Immature natural killer cell (primary cell): ENCODE measurements around the gene DHX29. TPM values are rescaled to one million over a fixed set of nuclear protein-coding genes. Genes with fewer than 3 reads are reported as not detected.

Experiments
- DNase-seq, 3 donors: peaks; one replicate each; pipeline ENCODE4 v3.0.0; 2022; ENCODE audit warnings: mixed read lengths in 1 of 3
- H3K27ac Mint-ChIP-seq, 6 donors: one replicate each; pipeline ENCODE4 v1.8.0; 2020; ENCODE audit warnings: mixed read lengths in 6 of 6, mild to moderate bottlenecking in 5 of 6, inconsistent platforms in 4 of 6, moderate library complexity in 3 of 6
- H3K27me3 Mint-ChIP-seq, 3 donors: one replicate each; pipeline ENCODE4 v1.8.0; 2020 to 2021; ENCODE audit warnings: low read depth in 3 of 3, mild to moderate bottlenecking in 3 of 3, mixed read lengths in 3 of 3, moderate library complexity in 3 of 3, inconsistent platforms in 1 of 3
- H3K36me3 Mint-ChIP-seq, 3 donors: one replicate each; pipeline ENCODE4 v1.8.0; 2020; ENCODE audit warnings: mixed read lengths in 3 of 3, inconsistent platforms in 2 of 3, mild to moderate bottlenecking in 2 of 3
- H3K4me1 Mint-ChIP-seq, 2 donors: one replicate each; pipeline ENCODE4 v1.8.0; 2020; ENCODE audit warnings: inconsistent platforms in 2 of 2, mild to moderate bottlenecking in 2 of 2, mixed read lengths in 2 of 2, moderate library complexity in 1 of 2
- H3K4me3 Mint-ChIP-seq, 5 donors: one replicate each; pipeline ENCODE4 v1.8.0; 2020; ENCODE audit warnings: mild to moderate bottlenecking in 5 of 5, mixed read lengths in 5 of 5, inconsistent platforms in 3 of 5, moderate library complexity in 3 of 5
- H3K9me3 Mint-ChIP-seq, 6 donors: one replicate each; pipeline ENCODE4 v1.8.0; 2020; ENCODE audit warnings: mild to moderate bottlenecking in 6 of 6, mixed read lengths in 6 of 6, inconsistent platforms in 4 of 6, moderate library complexity in 3 of 6
- polyA plus RNA-seq, 3 donors: library from polyadenylated mRNA; unstranded; fragments of 300-500 nt; fragmentation: Illumina TruSeq; gene quantifications; one replicate each; pipeline ENCODE4 v1.2.3, GENCODE V29; 2021

Gene DHX29
- 10 to 100 TPM; 10.6 to 17.9 (median 14.5) TPM for polyA plus RNA-seq

GRCh38 chr5:55307383-55308253 lies at the start of gene DHX29, which contains the start of gene MTREX:
Gene DHX29 (minus strand): TSS chr5:55307694. CDS start chr5:55307573, 121 bp downstream.
Gene MTREX (plus strand): TSS chr5:55307989. CDS start chr5:55308014, 25 bp downstream.
- Mint-ChIP-seq H3K27me3 (peaks cover 0 to 5% (median 0%) of the 10 kb centered on the region in 3 donors), H3K27ac (no peak within 1 kb of the TSS), H3K4me1 (peaks cover 23 to 35% of the 10 kb centered on the region in 2 donors), H3K9me3 (no peaks in the 10 kb centered on the region), H3K4me3 (no peak within 1 kb of the TSS), H3K36me3 (peaks cover 0 to 2% (median 0%) of the 10 kb centered on the region in 3 donors)
- DNase-seq = peak; percentile 91 to 92 (median 91)

- no peaks in the 10 kb centered on the region for H3K9me3 Mint-ChIP-seq
- peaks cover 23 to 39% (median 30%) of the 10 kb centered on the region in 3 donors for H3K36me3 Mint-ChIP-seq
- H3K27ac Mint-ChIP-seq = no peak overlapping the region
- no peaks in the 10 kb centered on the region for H3K4me1 Mint-ChIP-seq
- no peaks in the 10 kb centered on the region for H3K27me3 Mint-ChIP-seq
- DNase-seq = no peak
- no peak overlapping the region for H3K4me3 Mint-ChIP-seq
Measured at GRCh38 chr5:55356896-55357295, 49.4 kb upstream of the DHX29 start.

- no peaks in the 10 kb centered on the region for H3K4me1 Mint-ChIP-seq
- peaks cover 0 to 1% (median 0%) of the 10 kb centered on the region in 3 donors for H3K27me3 Mint-ChIP-seq
- H3K36me3 Mint-ChIP-seq = peaks cover 33 to 59% (median 35%) of the 10 kb centered on the region in 3 donors
- H3K27ac Mint-ChIP-seq = no peak overlapping the region
- no peaks in the 10 kb centered on the region for H3K9me3 Mint-ChIP-seq
- no peak for DNase-seq
- H3K4me3 Mint-ChIP-seq = no peak overlapping the region
Measured at GRCh38 chr5:55350754-55351153, 43.3 kb upstream of the DHX29 start.

- Mint-ChIP-seq H3K27me3 (peaks cover 0 to 1% (median 0%) of the 10 kb centered on the region in 3 donors), H3K36me3 (peaks cover 21 to 64% (median 37%) of the 10 kb centered on the region in 3 donors), H3K4me1 (peaks cover 0 to 5% of the 10 kb centered on the region in 2 donors), H3K9me3 (no peaks in the 10 kb centered on the region), H3K4me3 (no peak overlapping the region), H3K27ac (no peak overlapping the region)
- no peak for DNase-seq
Measured at GRCh38 chr5:55347786-55348185, 40.3 kb upstream of the DHX29 start.

GRCh38 chr5:55345327-55345726 lies 37.8 kb upstream of the DHX29 start:
- DNase-seq = no peak
- Mint-ChIP-seq H3K4me1 (peaks cover 0 to 5% of the 10 kb centered on the region in 2 donors), H3K4me3 (no peak overlapping the region), H3K9me3 (no peaks in the 10 kb centered on the region), H3K36me3 (peaks cover 17 to 55% (median 30%) of the 10 kb centered on the region in 3 donors), H3K27ac (no peak overlapping the region), H3K27me3 (peaks cover 0 to 1% (median 0%) of the 10 kb centered on the region in 3 donors)

- H3K27me3 Mint-ChIP-seq = peaks cover 0 to 1% (median 0%) of the 10 kb centered on the region in 3 donors
- H3K4me3 Mint-ChIP-seq = no peak overlapping the region
- peak; percentile 19 to 41 (median 28) for DNase-seq
- peaks cover 17 to 46% (median 24%) of the 10 kb centered on the region in 3 donors for H3K36me3 Mint-ChIP-seq
- H3K9me3 Mint-ChIP-seq = no peaks in the 10 kb centered on the region
- H3K4me1 Mint-ChIP-seq = peaks cover 0 to 5% of the 10 kb centered on the region in 2 donors
- H3K27ac Mint-ChIP-seq = no peak overlapping the region
Measured at GRCh38 chr5:55344392-55344992, 37.0 kb upstream of the DHX29 start.

- H3K4me3 Mint-ChIP-seq = no peak overlapping the region
- peaks cover 3 to 14% of the 10 kb centered on the region in 2 donors for H3K4me1 Mint-ChIP-seq
- H3K27me3 Mint-ChIP-seq = peaks cover 0 to 1% (median 0%) of the 10 kb centered on the region in 3 donors
- H3K9me3 Mint-ChIP-seq = no peaks in the 10 kb centered on the region
- H3K36me3 Mint-ChIP-seq = peaks cover 13 to 47% (median 22%) of the 10 kb centered on the region in 3 donors
- H3K27ac Mint-ChIP-seq = no peak overlapping the region
- no peak for DNase-seq
Measured at GRCh38 chr5:55343609-55344008, 36.1 kb upstream of the DHX29 start.

GRCh38 chr5:55343107-55343506 lies 35.6 kb upstream of the DHX29 start:
- no peaks in the 10 kb centered on the region for H3K9me3 Mint-ChIP-seq
- H3K4me1 Mint-ChIP-seq = peaks cover 8 to 19% of the 10 kb centered on the region in 2 donors
- no peak overlapping the region for H3K4me3 Mint-ChIP-seq
- DNase-seq = no peak
- no peak overlapping the region for H3K27ac Mint-ChIP-seq
- H3K27me3 Mint-ChIP-seq = peaks cover 0 to 1% (median 0%) of the 10 kb centered on the region in 3 donors
- H3K36me3 Mint-ChIP-seq = peaks cover 13 to 42% (median 21%) of the 10 kb centered on the region in 3 donors

- Mint-ChIP-seq H3K4me1 (peaks cover 12 to 22% of the 10 kb centered on the region in 2 donors), H3K36me3 (peaks cover 4 to 18% (median 8%) of the 10 kb centered on the region in 3 donors), H3K9me3 (no peaks in the 10 kb centered on the region), H3K4me3 (peak overlapping the region in 1 of 5 donors; percentile 83), H3K27ac (peak overlapping the region in 2 of 6 donors; percentile 4 to 36), H3K27me3 (no peaks in the 10 kb centered on the region)
- DNase-seq = no peak
Measured at GRCh38 chr5:55338810-55339243, 31.3 kb upstream of the DHX29 start.

- Mint-ChIP-seq H3K27ac (peak overlapping the region in 4 of 6 donors; percentile 10 to 80 (median 50)), H3K4me1 (peaks cover 12 to 29% of the 10 kb centered on the region in 2 donors), H3K4me3 (peak overlapping the region in 3 of 5 donors; percentile 9 to 83 (median 15)), H3K9me3 (no peaks in the 10 kb centered on the region), H3K36me3 (peaks cover 6 to 18% (median 7%) of the 10 kb centered on the region in 3 donors), H3K27me3 (no peaks in the 10 kb centered on the region)
- no peak for DNase-seq
Measured at GRCh38 chr5:55338092-55338613, 30.7 kb upstream of the DHX29 start.

- no peak overlapping the region for H3K27ac Mint-ChIP-seq
Measured at GRCh38 chr5:55333811-55334210, 26.3 kb upstream of the DHX29 start.

GRCh38 chr5:55333017-55333416 lies 25.5 kb upstream of the DHX29 start:
- Mint-ChIP-seq H3K9me3 (no peaks in the 10 kb centered on the region), H3K27ac (no peak overlapping the region), H3K4me1 (peaks cover 5 to 62% of the 10 kb centered on the region in 2 donors), H3K27me3 (peaks cover 0 to 2% (median 0%) of the 10 kb centered on the region in 3 donors), H3K36me3 (peaks cover 11 to 41% (median 16%) of the 10 kb centered on the region in 3 donors), H3K4me3 (no peak overlapping the region)
- DNase-seq = no peak

More at GRCh38 chr5:55333811-55334210, 26.3 kb upstream of the DHX29 start:
- H3K4me1 Mint-ChIP-seq = peaks cover 10 to 62% of the 10 kb centered on the region in 2 donors
- peaks cover 0 to 2% (median 0%) of the 10 kb centered on the region in 3 donors for H3K27me3 Mint-ChIP-seq
- H3K4me3 Mint-ChIP-seq = no peak overlapping the region
- no peak for DNase-seq
- peaks cover 11 to 41% (median 16%) of the 10 kb centered on the region in 3 donors for H3K36me3 Mint-ChIP-seq
- H3K9me3 Mint-ChIP-seq = no peaks in the 10 kb centered on the region

- peaks cover 10 to 72% of the 10 kb centered on the region in 2 donors for H3K4me1 Mint-ChIP-seq
- no peak overlapping the region for H3K4me3 Mint-ChIP-seq
- no peak for DNase-seq
- H3K27ac Mint-ChIP-seq = peak overlapping the region in 1 of 6 donors; percentile 35
- peaks cover 7 to 41% (median 16%) of the 10 kb centered on the region in 3 donors for H3K36me3 Mint-ChIP-seq
- H3K9me3 Mint-ChIP-seq = no peaks in the 10 kb centered on the region
- peaks cover 0 to 2% (median 0%) of the 10 kb centered on the region in 3 donors for H3K27me3 Mint-ChIP-seq
Measured at GRCh38 chr5:55331321-55331720, 23.8 kb upstream of the DHX29 start.
